Upper lobe of right lung (tissue), 1 donor: ENCODE data around the gene CACNB4. TPM values are rescaled to one million over a fixed set of nuclear protein-coding genes. Genes with fewer than 3 reads are reported as not detected.
A peak's percentile ranks its signal among the peaks of the same experiment; 100 is the strongest.

Experiments used
- ATAC-seq: fragments of 200-7000 bp; cut with Tn5 transposase; one replicate; pipeline ENCODE4 v1.9.1; 2020; ENCODE audit warnings: mild to moderate bottlenecking, moderate library complexity
- DNase-seq: peaks from one replicate; pipeline ENCODE4 v3.0.0-alpha.2; 2020
- H3K27ac ChIP-seq: fragments of 200-600 bp; one replicate; pipeline ENCODE4 v1.8.0; 2022
- H3K27me3 ChIP-seq: fragments of 200-600 bp; one replicate; pipeline ENCODE4 v1.8.0; 2022; ENCODE audit warnings: mild to moderate bottlenecking
- H3K36me3 ChIP-seq: fragments of 200-600 bp; one replicate; pipeline ENCODE4 v1.8.0; 2022
- H3K4me1 ChIP-seq: fragments of 200-600 bp; one replicate; pipeline ENCODE4 v1.8.0; 2022
- H3K4me3 ChIP-seq: fragments of 200-600 bp; one replicate; pipeline ENCODE4 v1.8.0; 2022; ENCODE audit warnings: mild to moderate bottlenecking
- H3K9me3 ChIP-seq: fragments of 200-600 bp; one replicate; pipeline ENCODE4 v1.8.0; 2022
- CTCF ChIP-seq: fragments of 200-600 bp; IDR thresholded peaks from one replicate; pipeline ENCODE4 v1.8.0; 2022; ENCODE audit warnings: antibody characterized with exemption
- intact Hi-C: fragments of 100-400 bp; cut with DNase I; formaldehyde crosslinking; loops from one replicate; pipeline ENCODE4 v1.11.0; 2022
- total RNA-seq: library from RNA; stranded (reverse); fragmentation: NEBNext Ultra II Directional; extraction: Animal tissue kit (Norgen Biotek cat#: 25700); gene quantifications from one replicate; pipeline ENCODE4 v1.2.1, GENCODE V29; 2021
- donor health status: DM: no; HTN: yes; CAD: no; lungs with severe emphysema.

CACNB4 gene
- total RNA-seq, 1 donor from 2014 or later, result 15.3 TPM

- H3K27me3 ChIP-seq, result no peaks in the 10 kb centered on the region
- no peaks in the 10 kb centered on the region for H3K9me3 ChIP-seq
- H3K36me3 ChIP-seq, result no peaks in the 10 kb centered on the region
- DNase-seq (no peak), ATAC-seq (no peak)
- intact Hi-C loops, result no loop called here
- no peak overlapping the region for H3K4me3 ChIP-seq
- no peaks in the 10 kb centered on the region for H3K4me1 ChIP-seq
- no peak for TF ChIP-seq CTCF
- H3K27ac ChIP-seq, result no peak overlapping the region
Measured at GRCh38 chr2:151862700-151863099, 236.1 kb downstream of the CACNB4 start.

GRCh38 chr2:151861174-151861573 is 237.7 kb downstream of the CACNB4 start:
- intact Hi-C loops, result no loop called here
- DNase-seq (no peak), ATAC-seq (no peak)
- Histone ChIP-seq H3K4me3 (no peak overlapping the region), H3K27me3 (no peaks in the 10 kb centered on the region), H3K4me1 (no peaks in the 10 kb centered on the region), H3K36me3 (no peaks in the 10 kb centered on the region), H3K27ac (no peak overlapping the region), H3K9me3 (no peaks in the 10 kb centered on the region)
- TF ChIP-seq CTCF, result no peak

- H3K4me3 ChIP-seq, result no peak overlapping the region
- no peaks in the 10 kb centered on the region for H3K27me3 ChIP-seq
- ATAC-seq (no peak), DNase-seq (no peak)
- H3K36me3 ChIP-seq, result no peaks in the 10 kb centered on the region
- no peaks in the 10 kb centered on the region for H3K9me3 ChIP-seq
- TF ChIP-seq CTCF, result no peak
- H3K27ac ChIP-seq, result no peak overlapping the region
- H3K4me1 ChIP-seq, result no peaks in the 10 kb centered on the region
- intact Hi-C loops, result no loop called here
Measured at GRCh38 chr2:151860613-151861146, 238.2 kb downstream of the CACNB4 start.

GRCh38 chr2:151860210-151860609 is 238.6 kb downstream of the CACNB4 start:
- Histone ChIP-seq H3K9me3 (no peaks in the 10 kb centered on the region), H3K27ac (no peak overlapping the region), H3K4me3 (no peak overlapping the region), H3K27me3 (no peaks in the 10 kb centered on the region), H3K4me1 (no peaks in the 10 kb centered on the region), H3K36me3 (no peaks in the 10 kb centered on the region)
- ATAC-seq (no peak), DNase-seq (no peak)
- intact Hi-C loops, result no loop called here
- TF ChIP-seq CTCF, result no peak

- ATAC-seq (peak; percentile 97), DNase-seq (no peak)
- H3K36me3 ChIP-seq, result no peaks in the 10 kb centered on the region
- H3K9me3 ChIP-seq, result no peaks in the 10 kb centered on the region
- intact Hi-C loops, result no loop called here
- no peak for TF ChIP-seq CTCF
- H3K4me3 ChIP-seq, result no peak overlapping the region
- H3K27ac ChIP-seq, result no peak overlapping the region
- peaks cover 3% of the 10 kb centered on the region for H3K4me1 ChIP-seq
- H3K27me3 ChIP-seq, result no peaks in the 10 kb centered on the region
Measured at GRCh38 chr2:151857650-151858049, 241.2 kb downstream of the CACNB4 start.

- Histone ChIP-seq H3K27me3 (no peaks in the 10 kb centered on the region), H3K27ac (no peak overlapping the region), H3K9me3 (no peaks in the 10 kb centered on the region), H3K36me3 (no peaks in the 10 kb centered on the region), H3K4me3 (no peak overlapping the region), H3K4me1 (peaks cover 6% of the 10 kb centered on the region)
- intact Hi-C loops, result no loop called here
- TF ChIP-seq CTCF, result no peak
- ATAC-seq (no peak), DNase-seq (no peak)
Measured at GRCh38 chr2:151855111-151855510, 243.7 kb downstream of the CACNB4 start.
